HG03378 (cell line): ENCODE results near the gene ZNF160.
"Not testable (repeated sequence)": the region's sequence is repeated elsewhere in the genome, so short reads cannot be mapped to it uniquely, and the experiment has no call there.

Experiments used
- ATAC-seq: cut with Tn5 transposase; IDR thresholded peaks from one replicate; pipeline ENCODE4 v1.9.1; 2021; ENCODE audit warnings: mild to moderate bottlenecking, moderate library complexity; ENCODE audit not compliant: unreplicated experiment

ZNF160 gene

DNA sequence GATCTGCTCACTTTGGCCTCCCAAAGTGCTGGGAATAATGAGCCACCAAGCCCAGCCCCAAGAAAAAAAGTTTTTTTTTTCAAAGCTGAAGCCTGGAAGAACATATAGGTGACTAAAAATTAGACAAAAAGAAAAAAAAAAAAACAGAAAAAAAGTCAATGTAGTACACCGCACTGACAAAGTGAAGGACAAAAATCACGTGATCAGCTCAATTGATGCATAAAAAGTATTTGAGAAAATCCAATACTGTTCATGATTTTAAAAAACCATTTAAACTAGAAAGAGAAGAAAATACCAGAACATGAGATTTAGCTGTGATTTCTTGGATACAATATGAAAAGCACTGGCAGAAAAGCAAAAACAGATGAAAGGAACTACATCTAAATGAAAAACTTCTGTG, 69.2 kb downstream of the ZNF160 start:
- ATAC-seq = no peak

DNA sequence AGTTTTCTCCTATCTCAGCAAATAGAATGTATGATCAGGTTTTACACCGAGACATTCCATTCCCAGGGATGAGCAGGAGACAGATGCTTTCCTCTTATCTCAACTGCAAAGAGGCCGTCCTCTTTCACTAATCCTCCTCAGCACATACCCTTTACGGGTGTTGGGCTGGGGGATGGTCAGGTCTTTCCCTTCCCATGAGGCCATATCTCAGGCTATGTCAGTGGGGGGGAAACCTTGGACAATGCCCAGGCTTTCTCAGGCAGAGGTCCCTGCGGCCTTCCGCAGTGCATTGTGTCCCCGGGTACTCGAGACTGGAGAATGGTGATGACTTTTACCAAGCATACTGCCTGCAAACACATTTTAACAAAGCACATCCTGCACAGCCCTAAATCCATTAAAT, 74.9 kb downstream of the ZNF160 start:
- not testable (repeated sequence) for ATAC-seq

DNA sequence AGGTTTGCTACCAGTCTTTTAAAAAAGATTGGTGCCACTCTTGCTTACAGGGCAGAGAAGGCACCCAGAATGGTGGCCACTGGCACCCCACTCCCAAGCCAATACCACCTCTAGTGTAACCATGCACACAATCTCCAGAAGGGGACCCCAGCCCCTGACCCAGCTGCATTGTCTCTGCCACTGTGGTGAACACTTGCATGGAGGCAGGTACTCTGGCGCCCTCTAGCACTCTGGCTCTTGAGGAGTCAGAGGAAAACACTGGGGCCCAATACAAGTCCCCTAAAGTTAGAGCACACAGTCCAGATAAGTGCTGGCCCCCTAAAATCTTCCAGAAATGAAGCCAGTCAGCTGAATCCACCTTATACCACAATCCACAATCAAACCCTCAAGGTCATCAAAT, 83.5 kb downstream of the ZNF160 start:
- no peak for ATAC-seq
